Esophagus squamous epithelium (tissue), 5 donors: ENCODE data around the gene SUSD1. TPM values are rescaled to one million over a fixed set of nuclear protein-coding genes. Genes with fewer than 3 reads are reported as not detected.
"Not testable (repeated sequence)": the region's sequence is repeated elsewhere in the genome, so short reads cannot be mapped to it uniquely, and the experiment has no call there.

Experiments used
- DNase-seq: peaks from one replicate; lab custom pipeline; 2025; lab: John Stamatoyannopoulos, UW
- H3K27ac ChIP-seq, 4 donors: fragments of 200-600 bp; sonication (generic); one replicate each; pipeline ENCODE4 v1.5.1; 2016 to 2019; ENCODE audit warnings: mild to moderate bottlenecking in 1 of 4
- H3K27me3 ChIP-seq, 4 donors: fragments of 200-600 bp; sonication (generic); 1 replicate in 3 of 4; 2 replicates in 1 of 4; pipeline versions ENCODE4 v1.5.1 to v1.6.0; 2017 to 2021; ENCODE audit warnings: antibody characterized with exemption in 1 of 4
- H3K36me3 ChIP-seq, 3 donors: fragments of 200-600 bp; sonication (generic); one replicate each; pipeline ENCODE4 v1.5.1; 2016 to 2019
- H3K4me1 ChIP-seq, 3 donors: fragments of 200-600 bp; sonication (generic); one replicate each; pipeline ENCODE4 v1.5.1; 2017 to 2019
- H3K4me3 ChIP-seq, 4 donors: fragments of 200-600 bp; sonication (generic); 1 replicate in 3 of 4; 2 replicates in 1 of 4; pipeline ENCODE4 v1.5.1; 2016 to 2019; ENCODE audit warnings: mild to moderate bottlenecking in 2 of 4, moderate library complexity in 1 of 4
- H3K9me3 ChIP-seq, 3 donors: fragments of 200-600 bp; sonication (generic); one replicate each; pipeline ENCODE4 v1.5.1; 2016 to 2019
- CTCF ChIP-seq, 6 experiments: fragments of 450-650 bp in 4 of 6; fragments of 200-600 bp in 2 of 6; sonication (generic) in 2 of 6; IDR thresholded peaks; one replicate each; pipeline ENCODE4 v1.5.1; 2016 to 2019; ENCODE audit warnings: antibody characterized with exemption in 6 of 6, mild to moderate bottlenecking in 4 of 6, moderate library complexity in 4 of 6
- POLR2A ChIP-seq, 4 donors: fragments of 450-650 bp; IDR thresholded peaks; one replicate each; pipeline ENCODE4 v1.6.1; 2017; ENCODE audit warnings: antibody characterized with exemption in 4 of 4, mild to moderate bottlenecking in 4 of 4, moderate library complexity in 3 of 4
- WGBS, 2 donors: methylation state at CpG; one replicate each; pipeline ENCODE4 v1.1.5; 2018; 5-methylcytosine and 5-hydroxymethylcytosine counted together
- intact Hi-C: fragments of 100-400 bp; cut with DNase I; formaldehyde crosslinking; loops from one replicate; pipeline ENCODE4 v1.15.0; 2022
- total RNA-seq, 4 donors: library from RNA; depleted of rRNA; stranded (reverse); fragments of >200 nt; gene quantifications; one replicate each; pipeline ENCODE4 v1.1.0, GENCODE V29; 2016
- donor health status: DM: yes; HTN: yes; CAD: no.

Gene SUSD1
- total RNA-seq, 4 donors from 2014 or later, result 5.6 to 6.6 (median 6.5) TPM

- TF ChIP-seq POLR2A (IDR thresholded peaks at IDR 0.05) (no peak), CTCF (IDR thresholded peaks at IDR 0.05) (no peak)
- 36 to 46% methylated on average over 4 of the region's 4 CpGs for WGBS, 2 donors
- Histone ChIP-seq H3K4me3 (no peak overlapping the region), H3K4me1 (peaks cover 0 to 13% (median 4%) of the 10 kb centered on the region in 3 donors), H3K36me3 (no peaks in the 10 kb centered on the region), H3K27me3 (no peaks in the 10 kb centered on the region), H3K9me3 (peaks cover 0 to 10% (median 0%) of the 10 kb centered on the region in 3 donors), H3K27ac (no peak overlapping the region)
- DNase-seq, result no peak
- intact Hi-C loops, result no loop called here
Observed at GRCh38 chr9:112135706-112136105, 39.4 kb downstream of the SUSD1 start.

GRCh38 chr9:112133806-112134205 lies 41.3 kb downstream of the SUSD1 start:
- H3K4me3 ChIP-seq, H3K4me1 ChIP-seq, H3K27ac ChIP-seq, H3K9me3 ChIP-seq, H3K36me3 ChIP-seq, intact Hi-C loops, DNase-seq, H3K27me3 ChIP-seq: not testable (repeated sequence)
- WGBS, 2 donors, result 71 to 79% methylated on average over 1 of the region's 1 CpG

- intact Hi-C loops, result no loop called here
- Histone ChIP-seq H3K36me3 (no peaks in the 10 kb centered on the region), H3K4me3 (no peak overlapping the region), H3K4me1 (peaks cover 0 to 8% (median 4%) of the 10 kb centered on the region in 3 donors), H3K27me3 (no peaks in the 10 kb centered on the region), H3K27ac (no peak overlapping the region), H3K9me3 (peaks cover 0 to 10% (median 0%) of the 10 kb centered on the region in 3 donors)
- WGBS, 2 donors, result 93 to 98% methylated on average over 3 of the region's 3 CpGs
- no peak for DNase-seq
- TF ChIP-seq POLR2A (IDR thresholded peaks at IDR 0.05) (no peak), CTCF (IDR thresholded peaks at IDR 0.05) (no peak)
Observed at GRCh38 chr9:112132356-112132755, 42.7 kb downstream of the SUSD1 start.

- no peak overlapping the region for H3K27ac ChIP-seq
- intact Hi-C loops, result no loop called here
- H3K4me1 ChIP-seq, result peaks cover 0 to 3% (median 1%) of the 10 kb centered on the region in 3 donors
- H3K27me3 ChIP-seq, result no peaks in the 10 kb centered on the region
- H3K9me3 ChIP-seq, result peaks cover 0 to 10% (median 0%) of the 10 kb centered on the region in 3 donors
- TF ChIP-seq POLR2A (IDR thresholded peaks at IDR 0.05) (no peak), CTCF (IDR thresholded peaks at IDR 0.05) (no peak)
- DNase-seq, result no peak
- H3K36me3 ChIP-seq, result no peaks in the 10 kb centered on the region
- no peak overlapping the region for H3K4me3 ChIP-seq
- 77 to 82% methylated on average over 5 of the region's 5 CpGs for WGBS, 2 donors
Observed at GRCh38 chr9:112130997-112131396, 44.1 kb downstream of the SUSD1 start.

DNA sequence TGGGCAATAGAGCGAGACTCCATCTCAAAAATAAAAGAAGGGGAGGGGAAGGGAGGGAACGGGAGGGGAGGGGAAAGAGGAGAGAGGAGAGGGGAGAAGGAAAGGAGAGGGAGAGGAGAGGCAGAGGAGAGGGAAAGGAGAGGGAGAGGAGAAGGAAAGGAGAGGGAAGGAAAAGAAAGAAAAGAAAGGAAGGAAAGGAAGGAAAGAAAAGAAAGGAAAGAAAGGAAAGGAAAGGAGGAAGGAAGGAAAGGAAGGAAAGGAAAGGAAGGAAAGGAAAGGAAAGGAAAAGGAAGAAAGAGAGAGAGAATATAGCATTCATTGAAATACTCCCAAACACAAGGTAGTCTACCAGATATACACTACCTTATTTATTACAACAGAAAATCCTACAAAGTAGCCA lies 44.8 kb downstream of the SUSD1 start:
- Histone ChIP-seq H3K9me3 (peaks cover 0 to 10% (median 0%) of the 10 kb centered on the region in 3 donors), H3K4me3 (no peak overlapping the region), H3K27me3 (no peaks in the 10 kb centered on the region), H3K36me3 (no peaks in the 10 kb centered on the region), H3K27ac (no peak overlapping the region), H3K4me1 (no peaks in the 10 kb centered on the region)
- no peak for DNase-seq
- intact Hi-C loops, result no loop called here
- WGBS, 2 donors, result 77 to 100% methylated on average over 2 of the region's 2 CpGs
- TF ChIP-seq POLR2A (IDR thresholded peaks at IDR 0.05), result no peak
- TF ChIP-seq CTCF (IDR thresholded peaks at IDR 0.05), result no peak

DNA sequence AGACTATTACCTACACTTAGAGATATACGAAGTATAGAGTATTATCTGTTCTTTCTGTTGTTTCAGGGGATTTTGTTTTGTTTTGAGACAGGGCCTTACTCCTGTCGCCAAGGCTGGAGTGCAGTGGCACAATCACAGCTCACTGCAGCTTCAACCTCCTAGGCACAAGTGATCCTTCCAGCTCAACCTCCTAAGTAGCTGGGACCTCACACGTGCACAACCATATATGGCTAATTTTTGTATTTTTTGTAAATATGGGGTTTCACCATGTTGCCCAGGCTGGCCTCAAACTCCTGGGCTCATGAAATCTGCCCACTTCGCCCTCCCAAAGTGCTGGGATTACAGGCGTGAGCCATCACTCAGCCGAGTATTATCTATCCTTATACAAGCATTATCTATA lies 45.9 kb downstream of the SUSD1 start:
- intact Hi-C loops, result no loop called here
- TF ChIP-seq CTCF (IDR thresholded peaks at IDR 0.05) (no peak), POLR2A (IDR thresholded peaks at IDR 0.05) (no peak)
- Histone ChIP-seq H3K9me3 (peaks cover 0 to 10% (median 0%) of the 10 kb centered on the region in 3 donors), H3K27ac (no peak overlapping the region), H3K36me3 (peaks cover 0 to under 1% (median 0%) of the 10 kb centered on the region in 3 donors), H3K27me3 (no peaks in the 10 kb centered on the region), H3K4me3 (no peak overlapping the region), H3K4me1 (no peaks in the 10 kb centered on the region)
- no peak for DNase-seq
- WGBS, 2 donors, result 91 to 95% methylated on average over 6 of the region's 6 CpGs

DNA sequence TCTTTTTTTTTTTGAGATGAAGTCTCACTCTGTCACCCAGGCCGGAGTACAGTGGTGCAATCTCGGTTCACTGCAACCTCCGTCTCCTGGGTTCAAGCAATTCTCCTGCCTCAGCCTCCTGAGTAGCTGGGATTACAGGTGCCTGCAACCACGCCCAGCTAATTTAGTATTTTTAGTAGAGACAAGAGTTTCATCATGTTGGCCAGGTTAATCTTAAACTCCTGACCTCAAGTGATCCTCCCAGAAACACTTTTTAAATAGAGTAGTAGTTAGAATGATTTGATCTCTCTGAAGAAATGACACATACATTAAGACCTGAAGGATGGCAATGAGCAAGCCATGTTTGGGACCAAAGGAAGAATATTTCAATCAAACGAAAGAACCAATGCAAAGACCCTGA lies 46.7 kb downstream of the SUSD1 start:
- intact Hi-C loops, H3K36me3 ChIP-seq, H3K4me1 ChIP-seq, H3K4me3 ChIP-seq, H3K27me3 ChIP-seq, DNase-seq, H3K9me3 ChIP-seq, H3K27ac ChIP-seq: not testable (repeated sequence)
- WGBS, 2 donors, result 88 to 97% methylated on average over 5 of the region's 5 CpGs
